ENCODE data around the gene CTTNBP2NL. TPM values are rescaled to one million over a fixed set of nuclear protein-coding genes. Genes with fewer than 3 reads are reported as not detected.

CTTNBP2NL gene
- total RNA-seq, 1 experiment from 2014 or later, result 38.8 TPM

- H3K4me2 ChIP-seq (ENCODE audit: insufficient read depth, insufficient read length, low read length), result no peak overlapping the region
Measured at GRCh38 chr1:112446411-112446810, 50.4 kb downstream of the CTTNBP2NL start.

More at GRCh38 chr1:112446411-112446810, 50.4 kb downstream of the CTTNBP2NL start:
- H2BK20ac ChIP-seq (ENCODE audit: low read depth, low read length, poor library complexity, severe bottlenecking), result no peak overlapping the region
- H3K27me3 ChIP-seq (ENCODE audit: insufficient read depth, low read length), result no peaks in the 10 kb centered on the region
- no peaks in the 10 kb centered on the region for H3K79me2 ChIP-seq (ENCODE audit: insufficient read depth, low read length)
- no peak overlapping the region for H3K4ac ChIP-seq (ENCODE audit: low read depth, low read length)
- no peaks in the 10 kb centered on the region for H4K20me1 ChIP-seq (ENCODE audit: control insufficient read depth, insufficient read depth, insufficient read length)
- Mint-ChIP-seq H3K36me3 (ENCODE audit: insufficient read depth in 1 of 3, low read depth in 3 of 3) (peaks cover 2 to 23% (median 22%) of the 10 kb centered on the region in 3 experiments; a peak in 6 of 7 replicates), H3K9me3 (no peaks in the 10 kb centered on the region), H3K27ac (no peak overlapping the region), H3K4me1 (no peaks in the 10 kb centered on the region), H3K4me3 (no peak overlapping the region), H3K27me3 (ENCODE audit: low read depth) (no peaks in the 10 kb centered on the region)
- H2BK5ac ChIP-seq (ENCODE audit: insufficient read length, low read length), result no peak overlapping the region
- no peak overlapping the region for H3K14ac ChIP-seq (ENCODE audit: insufficient read depth, low read length)
- WGBS (ENCODE audit: extremely low coverage, insufficient read length, low lambda C conversion rate), result no CpG with 5 or more reads among the region's 1 CpG
- no peak overlapping the region for H3K18ac ChIP-seq (ENCODE audit: insufficient read length, low read depth, low read length)
- H2BK12ac ChIP-seq (ENCODE audit: insufficient read length, low read depth, low read length), result no peak overlapping the region
- no peak overlapping the region for H2BK120ac ChIP-seq (ENCODE audit: low read depth, low read length, poor library complexity, severe bottlenecking)
- no peak overlapping the region for H4K5ac ChIP-seq (ENCODE audit: insufficient read length, low read depth, low read length)
- H4K8ac ChIP-seq (replicated peaks; ENCODE audit: insufficient read length, low read depth, low read length), result no peak overlapping the region
- H3K9me3 ChIP-seq (ENCODE audit: control insufficient read depth, low read depth, low read length), result no peaks in the 10 kb centered on the region
- H3K23me2 ChIP-seq (ENCODE audit: insufficient read length, low read depth, low read length, poor library complexity, severe bottlenecking), result no peaks in the 10 kb centered on the region
- no peak overlapping the region for H3K56ac ChIP-seq (ENCODE audit: insufficient read length, low read depth, low read length)
- no peak overlapping the region for H3T11ph ChIP-seq (ENCODE audit: low read length)
- no peak overlapping the region for H3K9ac ChIP-seq (ENCODE audit: extremely low read depth, insufficient read length, low read length)
- TF ChIP-seq, protein P1, sequence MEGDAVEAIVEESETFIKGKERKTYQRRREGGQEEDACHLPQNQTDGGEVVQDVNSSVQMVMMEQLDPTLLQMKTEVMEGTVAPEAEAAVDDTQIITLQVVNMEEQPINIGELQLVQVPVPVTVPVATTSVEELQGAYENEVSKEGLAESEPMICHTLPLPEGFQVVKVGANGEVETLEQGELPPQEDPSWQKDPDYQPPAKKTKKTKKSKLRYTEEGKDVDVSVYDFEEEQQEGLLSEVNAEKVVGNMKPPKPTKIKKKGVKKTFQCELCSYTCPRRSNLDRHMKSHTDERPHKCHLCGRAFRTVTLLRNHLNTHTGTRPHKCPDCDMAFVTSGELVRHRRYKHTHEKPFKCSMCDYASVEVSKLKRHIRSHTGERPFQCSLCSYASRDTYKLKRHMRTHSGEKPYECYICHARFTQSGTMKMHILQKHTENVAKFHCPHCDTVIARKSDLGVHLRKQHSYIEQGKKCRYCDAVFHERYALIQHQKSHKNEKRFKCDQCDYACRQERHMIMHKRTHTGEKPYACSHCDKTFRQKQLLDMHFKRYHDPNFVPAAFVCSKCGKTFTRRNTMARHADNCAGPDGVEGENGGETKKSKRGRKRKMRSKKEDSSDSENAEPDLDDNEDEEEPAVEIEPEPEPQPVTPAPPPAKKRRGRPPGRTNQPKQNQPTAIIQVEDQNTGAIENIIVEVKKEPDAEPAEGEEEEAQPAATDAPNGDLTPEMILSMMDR (conservative IDR thresholded peaks at IDR 0.05), result no peak
- H3K79me1 ChIP-seq (ENCODE audit: insufficient read depth, low read depth, low read length, poor library complexity, severe bottlenecking), result peaks cover 3% of the 10 kb centered on the region
- H4K91ac ChIP-seq (ENCODE audit: insufficient read length, low read depth, low read length), result no peak overlapping the region
- H2AFZ ChIP-seq (ENCODE audit: low read length), result no peak overlapping the region
- H3K4me1 ChIP-seq (ENCODE audit: insufficient read depth, low read length), result no peaks in the 10 kb centered on the region
- DNase-seq, result no peak
- H3K23ac ChIP-seq (ENCODE audit: insufficient read length, low read depth, low read length), result no peak overlapping the region
- H2AK5ac ChIP-seq (ENCODE audit: insufficient read length, low read length), result no peak overlapping the region
- no peak overlapping the region for H3K27ac ChIP-seq (ENCODE audit: insufficient read length, low read depth, low read length)
- H2BK15ac ChIP-seq (ENCODE audit: low read depth, low read length), result no peak overlapping the region
